DMS53 (cell line): ENCODE results near the gene TENT5D.
"Not testable (repeated sequence)": the region's sequence is repeated elsewhere in the genome, so short reads cannot be mapped to it uniquely, and the experiment has no call there.

Experiments
- DNase-seq: peaks from one replicate; lab custom pipeline; 2025; lab: John Stamatoyannopoulos, UW

Gene TENT5D

GRCh38 chrX:80420147-80420546 is at the start of gene TENT5D:
TENT5D (plus strand) TSS chrX:80420447; CDS start chrX:80442540, 22,093 bp downstream.
- no peak for DNase-seq

GRCh38 chrX:80385651-80386050 is 34.6 kb upstream of the TENT5D start:
- not testable (repeated sequence) for DNase-seq

GRCh38 chrX:80388206-80388605 is 32.0 kb upstream of the TENT5D start:
- no peak for DNase-seq

GRCh38 chrX:80412042-80412441 is 8.2 kb upstream of the TENT5D start:
- DNase-seq, result no peak

GRCh38 chrX:80423000-80423399 is 2.8 kb downstream of the TENT5D start:
- no peak for DNase-seq

GRCh38 chrX:80423744-80424143 is 3.5 kb downstream of the TENT5D start:
- DNase-seq, result no peak

GRCh38 chrX:80430826-80431504 is 10.7 kb downstream of the TENT5D start:
- DNase-seq, result peak; percentile 54

GRCh38 chrX:80431505-80431832 is 11.2 kb downstream of the TENT5D start:
- DNase-seq, result peak; percentile 45

- no peak for DNase-seq
Measured at GRCh38 chrX:80432441-80432840, 12.2 kb downstream of the TENT5D start.

GRCh38 chrX:80432863-80433262 is 12.6 kb downstream of the TENT5D start:
- no peak for DNase-seq

- DNase-seq, result not testable (repeated sequence)
Measured at GRCh38 chrX:80468166-80468565, 47.9 kb downstream of the TENT5D start.

- no peak for DNase-seq
Measured at GRCh38 chrX:80471582-80471981, 51.3 kb downstream of the TENT5D start.

- DNase-seq, result no peak
Measured at GRCh38 chrX:80485543-80485942, 65.3 kb downstream of the TENT5D start.

GRCh38 chrX:80486299-80486698 is 66.1 kb downstream of the TENT5D start:
- no peak for DNase-seq

GRCh38 chrX:80489166-80489565 is 68.9 kb downstream of the TENT5D start:
- no peak for DNase-seq
